ENCODE results near the gene CDH13.

The CDH13 gene

DNA sequence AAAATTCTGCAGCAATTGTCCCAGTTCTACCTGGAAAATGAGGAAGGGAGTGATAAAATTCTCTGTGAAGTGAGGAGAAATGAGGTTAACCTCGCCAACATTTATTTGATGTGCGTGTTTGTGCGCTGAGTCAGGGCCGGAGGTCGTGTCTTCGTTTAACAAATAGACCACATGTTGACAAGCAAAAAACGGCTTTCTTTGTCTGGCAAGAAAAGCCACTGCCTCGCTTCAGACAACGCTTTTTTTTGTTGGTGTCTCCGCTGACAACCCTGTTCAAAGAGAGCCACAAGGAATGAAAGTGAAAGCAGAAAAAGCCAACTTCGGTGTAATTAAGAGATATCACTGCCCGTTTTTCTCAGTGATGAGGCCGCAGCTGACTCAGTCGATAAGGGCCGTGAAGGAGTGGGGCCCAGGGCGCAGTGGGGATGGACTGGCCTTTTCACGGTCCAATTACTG lies 510.6 kb downstream of the CDH13 start:
- TF ChIP-seq, protein P1, sequence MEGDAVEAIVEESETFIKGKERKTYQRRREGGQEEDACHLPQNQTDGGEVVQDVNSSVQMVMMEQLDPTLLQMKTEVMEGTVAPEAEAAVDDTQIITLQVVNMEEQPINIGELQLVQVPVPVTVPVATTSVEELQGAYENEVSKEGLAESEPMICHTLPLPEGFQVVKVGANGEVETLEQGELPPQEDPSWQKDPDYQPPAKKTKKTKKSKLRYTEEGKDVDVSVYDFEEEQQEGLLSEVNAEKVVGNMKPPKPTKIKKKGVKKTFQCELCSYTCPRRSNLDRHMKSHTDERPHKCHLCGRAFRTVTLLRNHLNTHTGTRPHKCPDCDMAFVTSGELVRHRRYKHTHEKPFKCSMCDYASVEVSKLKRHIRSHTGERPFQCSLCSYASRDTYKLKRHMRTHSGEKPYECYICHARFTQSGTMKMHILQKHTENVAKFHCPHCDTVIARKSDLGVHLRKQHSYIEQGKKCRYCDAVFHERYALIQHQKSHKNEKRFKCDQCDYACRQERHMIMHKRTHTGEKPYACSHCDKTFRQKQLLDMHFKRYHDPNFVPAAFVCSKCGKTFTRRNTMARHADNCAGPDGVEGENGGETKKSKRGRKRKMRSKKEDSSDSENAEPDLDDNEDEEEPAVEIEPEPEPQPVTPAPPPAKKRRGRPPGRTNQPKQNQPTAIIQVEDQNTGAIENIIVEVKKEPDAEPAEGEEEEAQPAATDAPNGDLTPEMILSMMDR (IDR thresholded peaks at IDR 0.05), result no peak
- no peak for DNase-seq
- Mint-ChIP-seq H3K9me3 (no peaks in the 10 kb centered on the region), H3K4me3 (peak overlapping the region; percentile 10), H3K27ac (peak overlapping the region; percentile 60), H3K27me3 (ENCODE audit: low read depth, poor library complexity) (peaks cover 14% of the 10 kb centered on the region), H3K36me3 (ENCODE audit: low read depth) (no peaks in the 10 kb centered on the region), H3K4me1 (peaks cover 30% of the 10 kb centered on the region)

DNA sequence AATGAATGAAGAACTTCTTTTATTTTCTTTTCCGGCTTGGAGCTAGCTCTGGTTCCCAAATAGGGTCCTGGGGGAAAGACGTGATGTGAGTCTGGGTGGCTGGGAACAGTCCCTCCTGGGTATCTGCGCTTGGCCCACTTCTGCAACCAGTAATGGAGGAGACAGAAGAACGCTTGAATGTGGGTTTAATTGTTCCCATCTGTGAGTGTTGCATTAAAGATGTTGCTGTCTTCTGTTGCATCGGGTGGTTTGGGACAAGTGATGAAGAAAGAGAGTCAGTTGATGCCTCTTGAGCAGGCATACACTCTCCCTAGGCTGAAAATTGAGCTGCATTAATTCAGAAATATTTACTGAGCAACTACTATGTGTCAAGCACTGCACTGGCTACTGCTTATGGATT lies 511.1 kb downstream of the CDH13 start:
- no peak for DNase-seq
- no peaks in the 10 kb centered on the region for H3K9me3 Mint-ChIP-seq
- TF ChIP-seq, protein P1 (IDR thresholded peaks at IDR 0.05), result no peak
- no peaks in the 10 kb centered on the region for H3K36me3 Mint-ChIP-seq (ENCODE audit: low read depth)
- peaks cover 30% of the 10 kb centered on the region for H3K4me1 Mint-ChIP-seq
- no peak overlapping the region for H3K4me3 Mint-ChIP-seq
- H3K27me3 Mint-ChIP-seq (ENCODE audit: low read depth, poor library complexity), result peaks cover 14% of the 10 kb centered on the region
- no peak overlapping the region for H3K27ac Mint-ChIP-seq

DNA sequence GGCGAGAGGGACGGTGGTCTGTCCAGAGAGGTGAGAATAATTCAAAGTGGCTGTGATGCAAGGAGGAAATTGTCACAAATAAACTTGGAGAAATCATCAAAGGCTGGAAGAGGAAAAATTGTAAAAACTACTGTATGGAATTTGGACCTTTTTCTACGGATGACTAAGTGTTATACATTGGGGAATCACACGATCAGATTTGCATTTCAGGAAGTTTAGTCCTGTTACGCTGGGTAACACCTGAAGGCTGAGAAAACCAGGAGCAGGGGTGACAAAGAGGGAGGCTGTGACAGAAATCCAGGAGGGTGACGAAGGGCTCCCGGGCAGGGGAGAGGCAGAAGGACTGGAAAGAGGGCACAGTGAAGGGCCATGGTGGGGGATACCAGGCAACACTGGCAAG lies 511.7 kb downstream of the CDH13 start:
- Mint-ChIP-seq H3K27ac (no peak overlapping the region), H3K4me3 (no peak overlapping the region), H3K4me1 (peaks cover 32% of the 10 kb centered on the region), H3K9me3 (no peaks in the 10 kb centered on the region), H3K27me3 (ENCODE audit: low read depth, poor library complexity) (peaks cover 14% of the 10 kb centered on the region), H3K36me3 (ENCODE audit: low read depth) (no peaks in the 10 kb centered on the region)
- DNase-seq, result no peak
- TF ChIP-seq, protein P1 (IDR thresholded peaks at IDR 0.05), result no peak

DNA sequence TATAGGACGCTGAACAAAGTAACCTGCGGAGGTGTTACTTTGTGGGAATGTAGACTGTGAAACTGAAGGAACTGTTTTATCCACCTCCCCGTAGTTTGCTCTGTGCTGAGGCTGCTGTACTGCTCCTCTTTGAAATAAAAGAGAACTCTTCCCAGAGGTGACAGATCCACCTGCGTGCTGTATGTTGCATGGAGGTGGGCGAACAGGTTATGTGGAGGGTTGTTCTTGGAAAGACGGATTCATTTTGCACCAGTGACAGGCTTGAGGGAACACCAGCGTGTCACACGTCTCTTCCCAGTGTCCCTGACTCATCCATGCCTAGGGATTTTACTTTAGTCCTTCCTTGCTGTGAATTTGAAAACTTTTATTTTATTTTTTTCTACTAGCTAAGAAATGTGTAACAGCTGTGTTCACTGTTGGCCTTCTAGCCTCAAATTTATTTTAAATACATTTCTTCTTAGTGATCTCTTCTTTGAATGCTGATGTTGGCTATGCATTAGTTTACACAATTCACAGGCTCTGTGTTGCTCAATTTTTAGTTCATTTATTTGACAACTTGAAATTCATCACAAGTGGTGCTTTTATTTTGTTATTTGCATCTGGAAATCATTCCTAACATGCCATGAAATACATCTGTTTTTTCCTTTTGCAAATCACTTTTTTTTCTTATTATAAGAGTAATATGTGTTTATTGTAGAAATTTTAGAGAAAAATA lies 512.4 kb downstream of the CDH13 start:
- H3K27me3 Mint-ChIP-seq (ENCODE audit: low read depth, poor library complexity), result peaks cover 14% of the 10 kb centered on the region
- H3K4me1 Mint-ChIP-seq, result peaks cover 37% of the 10 kb centered on the region
- H3K27ac Mint-ChIP-seq, result no peak overlapping the region
- no peak overlapping the region for H3K4me3 Mint-ChIP-seq
- TF ChIP-seq, protein P1 (IDR thresholded peaks at IDR 0.05), result no peak
- no peaks in the 10 kb centered on the region for H3K36me3 Mint-ChIP-seq (ENCODE audit: low read depth)
- H3K9me3 Mint-ChIP-seq, result no peaks in the 10 kb centered on the region
- DNase-seq, result no peak

DNA sequence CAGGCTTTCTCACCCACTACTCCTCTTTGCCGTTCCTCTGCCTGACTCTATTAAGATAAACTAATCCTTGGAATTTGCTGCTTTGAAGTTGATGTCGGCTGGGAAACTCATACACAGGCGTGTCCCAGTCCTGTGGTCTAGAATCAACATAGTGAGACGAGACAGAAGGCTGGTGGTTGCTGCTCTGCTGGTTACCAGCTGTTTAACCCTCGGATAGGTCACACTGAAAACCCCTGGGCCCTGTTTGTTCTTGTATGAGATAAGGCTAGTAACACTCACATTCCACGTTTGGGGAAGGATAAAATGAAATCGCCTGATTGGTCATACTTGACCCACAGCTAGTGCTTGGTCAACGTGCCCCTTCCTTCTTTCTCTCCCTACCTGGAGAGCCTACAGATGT lies 517.0 kb downstream of the CDH13 start:
- no peak overlapping the region for H3K4me3 Mint-ChIP-seq
- TF ChIP-seq, protein P1 (IDR thresholded peaks at IDR 0.05), result no peak
- peak overlapping the region; percentile 43 for H3K27ac Mint-ChIP-seq
- H3K27me3 Mint-ChIP-seq (ENCODE audit: low read depth, poor library complexity), result peaks cover 9% of the 10 kb centered on the region
- DNase-seq, result no peak
- peaks cover 7% of the 10 kb centered on the region for H3K4me1 Mint-ChIP-seq
- no peaks in the 10 kb centered on the region for H3K9me3 Mint-ChIP-seq
- no peaks in the 10 kb centered on the region for H3K36me3 Mint-ChIP-seq (ENCODE audit: low read depth)

DNA sequence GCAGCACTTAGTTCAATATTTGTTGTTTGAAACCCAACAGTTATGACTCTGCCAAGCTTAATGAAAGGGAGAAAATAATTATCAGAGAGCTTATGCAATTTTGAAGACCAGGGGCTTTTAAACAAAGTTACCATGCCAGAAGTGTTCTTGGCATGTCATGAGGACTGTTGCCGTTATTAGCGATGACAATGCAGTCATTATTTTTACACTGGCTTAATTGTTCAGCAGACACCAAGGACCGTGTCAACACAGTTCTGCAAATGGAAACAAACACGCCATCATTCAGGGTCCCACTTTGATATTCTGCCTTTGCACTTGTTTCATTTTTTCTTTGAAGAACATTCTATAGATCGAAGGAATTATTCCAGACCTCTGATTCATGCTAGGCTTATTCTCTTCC lies 518.5 kb downstream of the CDH13 start:
- H3K27ac Mint-ChIP-seq, result no peak overlapping the region
- no peaks in the 10 kb centered on the region for H3K36me3 Mint-ChIP-seq (ENCODE audit: low read depth)
- DNase-seq, result no peak
- no peak overlapping the region for H3K4me3 Mint-ChIP-seq
- H3K27me3 Mint-ChIP-seq (ENCODE audit: low read depth, poor library complexity), result peaks cover 11% of the 10 kb centered on the region
- H3K4me1 Mint-ChIP-seq, result peaks cover 7% of the 10 kb centered on the region
- H3K9me3 Mint-ChIP-seq, result no peaks in the 10 kb centered on the region
- TF ChIP-seq, protein P1 (IDR thresholded peaks at IDR 0.05), result no peak

Data from nephron progenitor cell (in vitro differentiated cells).